Non-pigmented ciliary epithelial cell (primary cell): ENCODE measurements around the gene DGKI.

Experiments used
- DNase-seq: peaks from one replicate; pipeline ENCODE4 v3.0.0-alpha.2; 2010; ENCODE audit warnings: low read depth

The DGKI gene

GRCh38 chr7:137871170-137871915 lies 24.6 kb upstream of the DGKI start:
- no peak for DNase-seq

- no peak for DNase-seq
Measured at GRCh38 chr7:137870684-137871083, 23.9 kb upstream of the DGKI start.

DNA sequence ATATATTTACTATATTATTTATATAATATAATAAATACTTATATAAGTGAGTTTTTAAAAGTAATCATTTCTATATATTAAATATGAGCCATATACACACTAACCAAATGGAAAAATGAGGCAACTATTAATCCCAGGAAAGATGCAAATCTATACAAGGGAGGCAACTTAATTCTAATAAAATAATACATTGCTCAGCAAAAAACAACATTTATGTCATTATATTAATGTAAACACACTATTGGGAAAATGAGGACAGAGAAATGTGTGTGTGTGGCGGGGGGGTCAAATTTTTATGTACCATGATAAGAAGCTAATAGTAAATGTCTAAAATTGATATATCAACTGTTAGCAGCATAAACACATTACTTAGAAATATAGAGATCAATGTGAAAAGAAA lies 23.3 kb upstream of the DGKI start:
- no peak for DNase-seq

DNA sequence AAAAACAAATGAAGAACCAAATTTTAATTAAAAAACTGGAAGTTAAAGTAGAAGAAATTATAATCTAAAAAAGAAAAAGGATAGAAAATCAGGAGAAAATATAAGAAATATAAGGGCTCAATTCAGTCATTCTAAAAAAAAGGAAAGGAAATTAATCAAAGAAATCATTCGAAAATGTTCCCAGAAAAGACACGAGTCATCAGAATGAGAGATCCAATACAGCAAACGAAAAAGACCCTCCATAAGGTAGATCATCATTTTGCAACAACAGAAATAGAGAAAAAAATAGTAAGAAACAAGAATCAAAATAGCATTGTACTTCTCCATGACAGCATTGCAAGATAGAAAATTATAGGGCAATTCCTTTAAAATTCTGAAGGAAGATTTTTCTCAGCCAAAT lies 22.5 kb upstream of the DGKI start:
- no peak for DNase-seq

DNA sequence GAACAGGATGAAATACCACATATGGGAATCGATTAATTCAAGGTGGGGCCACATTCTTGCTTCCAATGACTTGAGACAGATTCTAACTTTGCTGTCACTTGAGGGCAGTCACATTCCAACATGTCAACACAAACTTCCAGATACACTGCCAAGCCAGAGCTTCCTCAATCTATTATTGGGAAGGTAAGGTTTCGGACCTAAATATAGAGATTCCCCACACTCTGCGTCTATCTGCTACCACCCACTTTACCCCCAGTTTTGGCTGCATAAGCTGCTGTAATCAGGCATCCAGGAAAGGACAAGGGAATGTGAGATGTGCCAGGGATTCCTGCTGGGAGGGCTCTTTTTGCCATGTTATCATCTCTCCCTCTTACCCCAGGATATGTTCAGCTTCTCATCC lies 20.5 kb upstream of the DGKI start:
- DNase-seq, result no peak

DNA sequence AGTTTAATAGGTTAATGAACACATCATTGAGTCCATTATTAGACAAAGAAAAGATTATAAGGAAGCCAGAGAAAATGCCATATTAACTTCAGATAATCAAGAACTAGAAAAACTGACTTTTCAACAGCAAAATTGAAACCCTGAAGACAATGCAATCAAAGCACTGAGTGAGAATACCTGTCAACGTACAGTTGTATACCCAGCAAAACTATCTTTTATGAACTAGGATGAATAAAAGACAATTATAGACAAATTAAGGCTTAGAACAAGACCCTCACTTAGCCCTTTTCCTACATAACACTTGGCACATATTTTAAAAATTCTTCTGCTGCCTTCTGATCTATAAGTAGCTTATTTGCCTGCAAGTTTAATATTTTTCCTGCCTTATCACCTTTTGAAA lies 19.0 kb upstream of the DGKI start:
- no peak for DNase-seq

DNA sequence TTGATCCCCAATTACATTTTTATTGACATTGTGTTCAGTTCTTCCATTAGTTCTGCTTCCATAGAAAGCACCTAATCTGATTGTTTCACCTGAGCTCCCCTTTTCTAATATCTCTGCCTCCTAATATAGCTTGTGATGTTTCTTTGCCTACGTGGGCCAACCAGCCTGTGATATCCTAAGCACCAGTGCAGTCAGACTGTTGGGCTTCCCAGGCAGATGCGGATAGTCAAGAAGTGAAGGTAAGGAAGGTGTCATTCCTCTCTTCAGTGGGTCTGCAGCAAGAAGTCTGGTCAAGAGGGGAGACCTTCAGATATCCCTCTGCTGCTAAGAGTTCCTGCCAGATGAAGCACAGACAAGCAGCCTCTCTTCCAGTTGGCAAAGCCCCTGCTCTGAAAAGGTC lies 16.2 kb upstream of the DGKI start:
- DNase-seq, result no peak

GRCh38 chr7:137862358-137862757 lies 15.6 kb upstream of the DGKI start:
- DNase-seq, result no peak

GRCh38 chr7:137860542-137860941 lies 13.8 kb upstream of the DGKI start:
- no peak for DNase-seq

- DNase-seq, result no peak
Measured at GRCh38 chr7:137853053-137853452, 6.3 kb upstream of the DGKI start.

DNA sequence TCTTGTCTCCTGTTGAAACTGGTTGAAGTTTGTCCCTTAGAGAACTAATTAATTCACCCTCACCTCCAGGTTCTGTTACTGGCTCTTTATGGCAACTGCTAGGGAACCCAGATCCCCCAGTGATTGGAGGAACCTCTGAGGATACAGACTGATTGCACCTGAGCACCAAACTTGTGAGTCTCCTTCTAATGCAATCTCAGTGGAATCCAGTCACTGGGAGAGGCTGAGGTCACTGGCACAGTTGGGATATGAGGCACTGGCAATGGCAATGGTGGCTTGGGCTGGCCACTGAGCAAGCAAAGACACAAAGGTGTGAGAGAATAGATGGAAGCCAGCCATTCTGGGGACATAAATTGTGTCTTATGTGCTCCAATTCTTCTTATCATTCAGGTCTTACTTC lies 5.3 kb upstream of the DGKI start:
- DNase-seq, result no peak

DNA sequence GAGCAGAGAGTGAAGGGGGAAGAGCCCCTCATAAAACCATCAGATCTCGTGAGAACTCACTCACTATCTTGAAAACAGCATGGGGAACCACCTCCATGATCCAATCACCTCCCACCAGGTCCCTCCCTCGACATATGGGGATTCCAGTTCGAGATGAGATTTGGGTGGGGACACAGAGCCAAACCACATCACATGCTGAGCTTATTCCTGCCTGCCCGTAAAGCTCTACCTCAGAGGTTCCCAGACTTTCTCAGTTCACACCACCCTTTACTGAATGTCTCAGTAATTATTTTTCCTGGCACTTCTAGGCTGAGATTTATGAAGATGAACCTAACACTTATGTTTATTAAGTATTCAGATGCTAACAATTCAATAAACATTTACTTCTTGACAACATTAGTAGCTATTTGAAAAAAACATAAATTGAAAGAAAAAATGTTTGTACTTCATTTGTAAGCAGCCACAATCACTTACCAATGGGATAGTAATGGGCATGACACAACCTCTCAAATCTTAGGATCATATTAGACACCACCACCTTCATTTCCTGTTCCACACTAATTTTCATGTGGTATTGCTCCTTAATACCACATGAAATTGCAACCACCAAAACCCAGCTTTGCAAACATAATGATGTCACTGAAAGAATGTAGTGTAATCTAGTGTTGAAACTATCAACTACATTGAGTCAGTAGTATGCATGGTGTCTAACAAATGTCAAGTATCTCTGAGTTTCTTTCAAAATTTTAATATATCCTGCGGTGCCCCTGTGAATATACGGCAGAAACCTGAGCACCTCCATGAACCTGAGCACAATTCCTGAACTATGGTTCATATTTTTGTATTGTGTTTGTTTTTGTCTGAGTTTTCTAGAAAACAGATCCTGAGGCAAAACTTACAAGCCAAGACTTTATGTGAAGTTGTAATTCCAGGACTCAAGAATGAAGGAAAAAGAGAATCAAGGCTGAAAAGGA lies 4.5 kb upstream of the DGKI start:
- no peak for DNase-seq

DNA sequence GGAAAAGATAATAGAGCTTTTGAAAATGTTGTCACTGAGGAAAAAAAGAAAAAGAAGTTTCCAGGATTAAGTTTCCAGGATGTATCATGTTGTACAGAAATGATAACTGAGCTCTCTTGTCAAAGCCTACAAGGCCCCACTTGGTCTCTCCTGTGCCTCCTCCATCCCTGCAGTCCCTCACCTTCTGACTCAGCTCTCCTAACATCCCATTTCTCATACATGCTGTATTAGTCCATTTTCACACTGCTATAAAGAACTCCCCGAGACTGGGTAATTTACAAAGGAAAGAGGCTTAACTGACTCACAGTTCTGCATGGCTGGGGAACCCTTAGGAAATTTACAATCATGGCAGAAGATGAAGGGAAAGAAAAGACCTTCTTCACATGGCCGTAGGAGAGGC lies 3.8 kb upstream of the DGKI start:
- no peak for DNase-seq

DNA sequence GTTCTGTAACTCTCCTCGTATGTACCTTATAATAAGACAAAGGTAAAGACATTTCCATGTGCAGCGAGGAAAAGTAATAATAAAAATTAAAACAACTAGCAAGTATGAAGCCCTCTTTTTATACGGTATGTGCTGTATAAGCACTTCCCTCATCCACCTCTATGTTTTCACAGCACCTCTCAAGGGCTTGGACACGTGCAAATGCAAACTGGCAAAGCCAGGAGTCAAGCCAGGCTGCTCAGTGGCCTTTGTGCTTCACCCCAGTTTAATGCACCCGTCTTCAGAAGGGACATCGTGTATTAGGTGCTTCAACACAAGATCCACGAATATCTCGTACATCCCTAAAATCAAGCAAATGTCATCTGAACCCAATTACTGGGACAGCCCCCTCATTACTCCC lies 1.3 kb upstream of the DGKI start:
- no peak for DNase-seq

- DNase-seq, result no peak
Measured at GRCh38 chr7:137847568-137848050, 835 bp upstream of the DGKI start.

GRCh38 chr7:137846549-137846826 lies 286 bp downstream of the DGKI start:
- DNase-seq, result no peak

DNA sequence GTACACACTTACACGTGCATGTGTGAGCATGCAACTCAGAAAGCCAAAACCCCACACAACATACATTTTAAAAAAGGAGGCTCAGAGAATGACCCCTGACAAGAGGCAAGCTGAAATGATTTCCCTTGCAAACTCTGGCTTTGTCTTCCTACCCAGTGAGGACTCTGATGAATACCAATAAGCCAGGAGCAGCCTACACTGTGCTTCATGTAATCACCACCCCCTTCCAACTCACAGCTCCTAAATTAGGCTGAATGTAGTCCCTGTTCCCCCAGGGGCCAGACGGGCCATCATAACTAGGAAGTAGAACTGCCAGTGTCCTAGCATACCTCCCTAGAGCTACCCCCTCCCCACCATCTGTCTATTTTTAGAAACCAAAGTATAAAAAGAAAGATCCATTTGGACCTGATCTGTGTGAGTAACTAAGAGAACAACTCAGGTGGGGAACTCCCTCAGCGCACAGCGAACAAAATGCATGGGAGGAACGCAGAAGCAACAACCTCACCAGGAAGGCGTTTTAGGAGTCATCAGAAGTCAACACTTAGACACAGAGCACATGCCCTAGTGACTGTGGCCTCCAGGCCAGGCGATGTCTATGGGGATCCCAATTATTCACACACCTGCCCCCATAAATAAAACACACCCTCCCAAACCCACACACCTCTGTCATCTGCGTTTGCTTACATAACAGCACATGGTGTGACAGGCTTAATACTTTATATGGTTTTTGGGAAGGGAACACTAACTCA lies 1.9 kb downstream of the DGKI start:
- no peak for DNase-seq

GRCh38 chr7:137839903-137840779 lies 6.6 kb downstream of the DGKI start:
- DNase-seq, result no peak

GRCh38 chr7:137838706-137839315 lies 8.0 kb downstream of the DGKI start:
- DNase-seq, result no peak

GRCh38 chr7:137836541-137836940 lies 10.2 kb downstream of the DGKI start:
- no peak for DNase-seq

- no peak for DNase-seq
Measured at GRCh38 chr7:137836113-137836509, 10.7 kb downstream of the DGKI start.
